Right lobe of liver (tissue), 4 donors: ENCODE measurements around the gene SRD5A2.

Source experiments
- POLR2A ChIP-seq: fragments of 450-650 bp; IDR thresholded peaks from one replicate; pipeline ENCODE4 v1.6.1; 2017; ENCODE audit warnings: antibody characterized with exemption, mild to moderate bottlenecking
- TF ChIP-seq, protein P1 (sequence below), 4 donors: fragments of 200-600 bp in 3 of 4; fragments of 450-650 bp in 1 of 4; IDR thresholded peaks; one replicate each; pipeline versions ENCODE4 v1.5.1 to v1.8.0; 2016 to 2022; ENCODE audit warnings: antibody characterized with exemption in 4 of 4, mild to moderate bottlenecking in 2 of 4
- donor health status: DM: no; HTN: no; CAD: no.
- donor health status: DM: no; HTN: no; CAD: no.
- donor health status: DM: no; HTN: yes; CAD: no.

GRCh38 chr2:31483246-31483645 lies 97.5 kb downstream of the SRD5A2 start:
- TF ChIP-seq, protein P1, sequence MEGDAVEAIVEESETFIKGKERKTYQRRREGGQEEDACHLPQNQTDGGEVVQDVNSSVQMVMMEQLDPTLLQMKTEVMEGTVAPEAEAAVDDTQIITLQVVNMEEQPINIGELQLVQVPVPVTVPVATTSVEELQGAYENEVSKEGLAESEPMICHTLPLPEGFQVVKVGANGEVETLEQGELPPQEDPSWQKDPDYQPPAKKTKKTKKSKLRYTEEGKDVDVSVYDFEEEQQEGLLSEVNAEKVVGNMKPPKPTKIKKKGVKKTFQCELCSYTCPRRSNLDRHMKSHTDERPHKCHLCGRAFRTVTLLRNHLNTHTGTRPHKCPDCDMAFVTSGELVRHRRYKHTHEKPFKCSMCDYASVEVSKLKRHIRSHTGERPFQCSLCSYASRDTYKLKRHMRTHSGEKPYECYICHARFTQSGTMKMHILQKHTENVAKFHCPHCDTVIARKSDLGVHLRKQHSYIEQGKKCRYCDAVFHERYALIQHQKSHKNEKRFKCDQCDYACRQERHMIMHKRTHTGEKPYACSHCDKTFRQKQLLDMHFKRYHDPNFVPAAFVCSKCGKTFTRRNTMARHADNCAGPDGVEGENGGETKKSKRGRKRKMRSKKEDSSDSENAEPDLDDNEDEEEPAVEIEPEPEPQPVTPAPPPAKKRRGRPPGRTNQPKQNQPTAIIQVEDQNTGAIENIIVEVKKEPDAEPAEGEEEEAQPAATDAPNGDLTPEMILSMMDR (IDR thresholded peaks at IDR 0.05), result no peak
- TF ChIP-seq POLR2A, result no peak
